Upper lobe of left lung (tissue), 6 donors: ENCODE results near the gene RASA3. TPM values are rescaled to one million over a fixed set of nuclear protein-coding genes. Genes with fewer than 3 reads are reported as not detected.
"Not testable (repeated sequence)": the region's sequence is repeated elsewhere in the genome, so short reads cannot be mapped to it uniquely, and the experiment has no call there.

Experiments
- ATAC-seq, 2 donors: fragments of 200-7000 bp; cut with Tn5 transposase; one replicate each; pipeline ENCODE4 v1.9.1; 2022; ENCODE audit warnings: mild to moderate bottlenecking in 2 of 2, moderate library complexity in 2 of 2; ENCODE audit not compliant: low FRiP score in 2 of 2
- DNase-seq, 2 donors: peaks; one replicate each; pipeline ENCODE4 v3.0.0-alpha.2; 2019 to 2020
- H3K27ac ChIP-seq, 4 donors: fragments of 200-600 bp; sonication (generic); one replicate each; pipeline ENCODE4 v1.5.1; 2016 to 2019
- H3K27me3 ChIP-seq, 4 donors: fragments of 200-600 bp; sonication (generic); one replicate each; pipeline ENCODE4 v1.5.1; 2017 to 2019
- H3K36me3 ChIP-seq, 4 donors: fragments of 200-600 bp; sonication (generic); one replicate each; pipeline ENCODE4 v1.5.1; 2016 to 2019
- H3K4me1 ChIP-seq, 4 donors: fragments of 200-600 bp; sonication (generic); one replicate each; pipeline ENCODE4 v1.5.1; 2018 to 2019
- H3K4me3 ChIP-seq, 4 donors: fragments of 200-600 bp; sonication (generic); one replicate each; pipeline ENCODE4 v1.5.1; 2017 to 2019; ENCODE audit warnings: mild to moderate bottlenecking in 2 of 4, moderate library complexity in 1 of 4
- H3K9me3 ChIP-seq, 4 donors: fragments of 200-600 bp; sonication (generic); one replicate each; pipeline ENCODE4 v1.5.1; 2018 to 2019
- CTCF ChIP-seq, 6 experiments: fragments of 450-650 bp in 4 of 6; fragments of 200-600 bp in 2 of 6; sonication (generic) in 2 of 6; IDR thresholded peaks; one replicate each; pipeline ENCODE4 v1.5.1; 2016 to 2019; ENCODE audit warnings: antibody characterized with exemption in 6 of 6
- EP300 ChIP-seq, 4 donors: sonication (generic); formaldehyde crosslinking; IDR thresholded peaks; one replicate each; pipeline ENCODE4 v1.5.1; 2017; ENCODE audit warnings: antibody characterized with exemption in 4 of 4, control low read depth in 2 of 4
- POLR2A ChIP-seq, 4 donors: fragments of 450-650 bp; IDR thresholded peaks; one replicate each; pipeline ENCODE4 v1.5.1; 2016 to 2017; ENCODE audit warnings: antibody characterized with exemption in 4 of 4, mild to moderate bottlenecking in 2 of 4
- POLR2AphosphoS5 ChIP-seq, 2 donors: sonication (generic); formaldehyde crosslinking; IDR thresholded peaks; one replicate each; pipeline ENCODE4 v1.5.1; 2017; ENCODE audit warnings: antibody characterized with exemption in 2 of 2
- WGBS, 2 donors: methylation state at CpG; one replicate each; pipeline ENCODE4 v1.1.5; 2017 to 2018; 5-methylcytosine and 5-hydroxymethylcytosine counted together
- total RNA-seq, 6 donors: library from RNA; depleted of rRNA in 4 of 6; stranded (reverse); fragments of >200 nt in 4 of 6; gene quantifications; one replicate each; pipeline versions ENCODE4 v1.1.0 to v1.2.1, GENCODE V29; 2016 to 2021
- donor health status: DM: no; HTN: no; CAD: no; lungs with moderate emphysema.
- donor health status: DM: no; HTN: yes; CAD: no; lungs with severe emphysema.

Gene RASA3
- total RNA-seq, 6 donors from 2014 or later, result 11.4 to 52.4 (median 18.4) TPM

GRCh38 chr13:114103801-114104654 lies 28.4 kb downstream of the RASA3 start:
- Histone ChIP-seq H3K36me3 (no peaks in the 10 kb centered on the region), H3K4me3 (no peak overlapping the region), H3K4me1 (peaks cover 0 to 33% (median 7%) of the 10 kb centered on the region in 4 donors), H3K27ac (no peak overlapping the region), H3K27me3 (no peaks in the 10 kb centered on the region), H3K9me3 (no peaks in the 10 kb centered on the region)
- ATAC-seq (no peak), DNase-seq (peak in 1 of 2 donors; percentile 76)
- TF ChIP-seq CTCF (IDR thresholded peaks at IDR 0.05), result no peak
- no peak for TF ChIP-seq POLR2A (IDR thresholded peaks at IDR 0.05)
- TF ChIP-seq POLR2AphosphoS5 (IDR thresholded peaks at IDR 0.05), result no peak
- TF ChIP-seq EP300 (IDR thresholded peaks at IDR 0.05), result no peak
- 94 to 95% methylated on average over 10 to 14 of the region's 62 CpGs for WGBS, 2 donors

GRCh38 chr13:114103289-114103621 lies 29.2 kb downstream of the RASA3 start:
- not testable (repeated sequence) for ATAC-seq, H3K36me3 ChIP-seq, H3K27me3 ChIP-seq, H3K9me3 ChIP-seq, H3K27ac ChIP-seq, H3K4me3 ChIP-seq
- 99% methylated on average over 13 of the region's 20 CpGs; no CpG with 5 or more reads in 1 of the 2 donors for WGBS, 2 donors
- peaks cover 0 to 41% (median 12%) of the 10 kb centered on the region in 4 donors for H3K4me1 ChIP-seq
- DNase-seq, result peak in 1 of 2 donors; percentile 46

GRCh38 chr13:114102521-114103288 lies 29.7 kb downstream of the RASA3 start:
- H3K27me3 ChIP-seq, result no peaks in the 10 kb centered on the region
- no peak for ATAC-seq
- 92 to 97% methylated on average over 19 to 25 of the region's 29 CpGs for WGBS, 2 donors

GRCh38 chr13:114102131-114102520 lies 30.3 kb downstream of the RASA3 start:
- Histone ChIP-seq H3K27ac (no peak overlapping the region), H3K4me1 (peaks cover 0 to 43% (median 13%) of the 10 kb centered on the region in 4 donors), H3K36me3 (no peaks in the 10 kb centered on the region), H3K27me3 (no peaks in the 10 kb centered on the region), H3K9me3 (no peaks in the 10 kb centered on the region), H3K4me3 (no peak overlapping the region)
- no peak for DNase-seq
- WGBS, 2 donors, result 95 to 98% methylated on average over 18 of the region's 18 CpGs
- TF ChIP-seq EP300 (IDR thresholded peaks at IDR 0.05) (no peak), CTCF (IDR thresholded peaks at IDR 0.05) (no peak), POLR2A (IDR thresholded peaks at IDR 0.05) (no peak), POLR2AphosphoS5 (IDR thresholded peaks at IDR 0.05) (no peak)
- no peak for ATAC-seq

More at GRCh38 chr13:114102521-114103288, 29.7 kb downstream of the RASA3 start:
- no peak overlapping the region for H3K4me3 ChIP-seq
- no peaks in the 10 kb centered on the region for H3K36me3 ChIP-seq
- DNase-seq, result peak; percentile 18 to 78
- H3K9me3 ChIP-seq, result no peaks in the 10 kb centered on the region
- H3K27ac ChIP-seq, result no peak overlapping the region
- H3K4me1 ChIP-seq, result peaks cover 0 to 44% (median 14%) of the 10 kb centered on the region in 4 donors
- TF ChIP-seq EP300 (IDR thresholded peaks at IDR 0.05), result no peak
- TF ChIP-seq CTCF (IDR thresholded peaks at IDR 0.05), result no peak
- no peak for TF ChIP-seq POLR2AphosphoS5 (IDR thresholded peaks at IDR 0.05)
- TF ChIP-seq POLR2A (IDR thresholded peaks at IDR 0.05), result no peak

GRCh38 chr13:114101358-114102130 lies 30.9 kb downstream of the RASA3 start:
- H3K9me3 ChIP-seq, result no peaks in the 10 kb centered on the region
- no peak overlapping the region for H3K4me3 ChIP-seq
- no peaks in the 10 kb centered on the region for H3K36me3 ChIP-seq
- WGBS, 2 donors, result 74 to 79% methylated on average over 23 to 24 of the region's 27 CpGs
- H3K4me1 ChIP-seq, result peaks cover 0 to 41% (median 12%) of the 10 kb centered on the region in 4 donors
- no peaks in the 10 kb centered on the region for H3K27me3 ChIP-seq
- peak overlapping the region in 2 of 4 donors; percentile 22 to 26 for H3K27ac ChIP-seq
- TF ChIP-seq POLR2A (IDR thresholded peaks at IDR 0.05) (no peak), POLR2AphosphoS5 (IDR thresholded peaks at IDR 0.05) (no peak), CTCF (IDR thresholded peaks at IDR 0.05) (no peak), EP300 (IDR thresholded peaks at IDR 0.05) (no peak)
- DNase-seq (peak; percentile 21 to 81), ATAC-seq (no peak)
